ENCODE measurements around the gene FAF2.
"Not testable (repeated sequence)": the region's sequence is repeated elsewhere in the genome, so short reads cannot be mapped to it uniquely, and the experiment has no call there.

FAF2 gene

GRCh38 chr5:176543428-176544182 is 95.4 kb downstream of the FAF2 start:
- peaks cover 22% of the 10 kb centered on the region for H3K4me1 ChIP-seq (ENCODE audit: control insufficient read depth, insufficient read depth, low read length, unreplicated experiment)
- peak overlapping the region; percentile 85 for H3K4me3 ChIP-seq (ENCODE audit: low read depth, low read length)
- peak overlapping the region; percentile 88 for H2AFZ ChIP-seq (ENCODE audit: low read length, unreplicated experiment)
- no peak overlapping the region for H3K27ac ChIP-seq (ENCODE audit: low read depth, low read length)
- H3K27me3 ChIP-seq (ENCODE audit: insufficient read depth, low read length): no peaks in the 10 kb centered on the region
- H3K36me3 ChIP-seq (ENCODE audit: insufficient read depth, low read length): no peaks in the 10 kb centered on the region
- no peaks in the 10 kb centered on the region for H3K79me2 ChIP-seq (ENCODE audit: control insufficient read depth, insufficient read depth, low read length, unreplicated experiment)

- Histone ChIP-seq H3K4me3 (ENCODE audit: low read depth, low read length) (no peak overlapping the region), H3K36me3 (ENCODE audit: insufficient read depth, low read length) (no peaks in the 10 kb centered on the region), H3K27me3 (ENCODE audit: insufficient read depth, low read length) (no peaks in the 10 kb centered on the region), H3K4me1 (ENCODE audit: control insufficient read depth, insufficient read depth, low read length, unreplicated experiment) (peaks cover 17% of the 10 kb centered on the region), H3K27ac (ENCODE audit: low read depth, low read length) (no peak overlapping the region), H3K79me2 (ENCODE audit: control insufficient read depth, insufficient read depth, low read length, unreplicated experiment) (no peaks in the 10 kb centered on the region), H2AFZ (ENCODE audit: low read length, unreplicated experiment) (no peak overlapping the region)
Observed at GRCh38 chr5:176545388-176545736, 97.2 kb downstream of the FAF2 start.

GRCh38 chr5:176545737-176546509 is 97.7 kb downstream of the FAF2 start:
- Histone ChIP-seq H3K4me3 (ENCODE audit: low read depth, low read length) (no peak overlapping the region), H3K36me3 (ENCODE audit: insufficient read depth, low read length) (no peaks in the 10 kb centered on the region), H3K79me2 (ENCODE audit: control insufficient read depth, insufficient read depth, low read length, unreplicated experiment) (no peaks in the 10 kb centered on the region), H3K27me3 (ENCODE audit: insufficient read depth, low read length) (no peaks in the 10 kb centered on the region), H2AFZ (ENCODE audit: low read length, unreplicated experiment) (no peak overlapping the region), H3K27ac (ENCODE audit: low read depth, low read length) (no peak overlapping the region), H3K4me1 (ENCODE audit: control insufficient read depth, insufficient read depth, low read length, unreplicated experiment) (peaks cover 17% of the 10 kb centered on the region)

- H2AFZ ChIP-seq (ENCODE audit: low read length, unreplicated experiment): no peak overlapping the region
- H3K27me3 ChIP-seq (ENCODE audit: insufficient read depth, low read length): no peaks in the 10 kb centered on the region
- 0 out of 2 replicates have a peak overlapping the region, but pooled peaks have one; percentile 3 for H3K27ac ChIP-seq (ENCODE audit: low read depth, low read length)
- peaks cover 10% of the 10 kb centered on the region for H3K4me1 ChIP-seq (ENCODE audit: control insufficient read depth, insufficient read depth, low read length, unreplicated experiment)
- H3K4me3 ChIP-seq (ENCODE audit: low read depth, low read length): no peak overlapping the region
- H3K36me3 ChIP-seq (ENCODE audit: insufficient read depth, low read length): no peaks in the 10 kb centered on the region
- H3K79me2 ChIP-seq (ENCODE audit: control insufficient read depth, insufficient read depth, low read length, unreplicated experiment): no peaks in the 10 kb centered on the region
Observed at GRCh38 chr5:176547802-176548201, 99.6 kb downstream of the FAF2 start.

GRCh38 chr5:176548967-176549444 is 100.8 kb downstream of the FAF2 start, which contains the start of gene CDHR2:
CDHR2 (plus strand) TSS chr5:176549342; CDS start chr5:176565353, 16,011 bp downstream.
- H3K4me3 ChIP-seq (ENCODE audit: low read depth, low read length): no peak within 1 kb of the TSS
- H3K27me3 ChIP-seq (ENCODE audit: insufficient read depth, low read length): no peaks in the 10 kb centered on the region
- H2AFZ ChIP-seq (ENCODE audit: low read length, unreplicated experiment): no peak within 1 kb of the TSS
- 0 out of 2 replicates have a peak within 1 kb of the TSS, but pooled peaks have one; percentile 3 for H3K27ac ChIP-seq (ENCODE audit: low read depth, low read length)
- no peaks in the 10 kb centered on the region for H3K79me2 ChIP-seq (ENCODE audit: control insufficient read depth, insufficient read depth, low read length, unreplicated experiment)
- no peaks in the 10 kb centered on the region for H3K36me3 ChIP-seq (ENCODE audit: insufficient read depth, low read length)
- H3K4me1 ChIP-seq (ENCODE audit: control insufficient read depth, insufficient read depth, low read length, unreplicated experiment): peaks cover 15% of the 10 kb centered on the region

GRCh38 chr5:176549871-176550270 is 101.7 kb downstream of the FAF2 start:
- peaks cover 13% of the 10 kb centered on the region for H3K4me1 ChIP-seq (ENCODE audit: control insufficient read depth, insufficient read depth, low read length, unreplicated experiment)

GRCh38 chr5:176550275-176550831 is 102.2 kb downstream of the FAF2 start:
- H3K36me3 ChIP-seq (ENCODE audit: insufficient read depth, low read length): no peaks in the 10 kb centered on the region
- no peaks in the 10 kb centered on the region for H3K79me2 ChIP-seq (ENCODE audit: control insufficient read depth, insufficient read depth, low read length, unreplicated experiment)
- H2AFZ ChIP-seq (ENCODE audit: low read length, unreplicated experiment): no peak overlapping the region
- no peak overlapping the region for H3K4me3 ChIP-seq (ENCODE audit: low read depth, low read length)
- H3K27ac ChIP-seq (ENCODE audit: low read depth, low read length): no peak overlapping the region
- peaks cover 17% of the 10 kb centered on the region for H3K4me1 ChIP-seq (ENCODE audit: control insufficient read depth, insufficient read depth, low read length, unreplicated experiment)
- H3K27me3 ChIP-seq (ENCODE audit: insufficient read depth, low read length): no peaks in the 10 kb centered on the region

More at GRCh38 chr5:176549871-176550270, 101.7 kb downstream of the FAF2 start:
- Histone ChIP-seq H3K36me3 (ENCODE audit: insufficient read depth, low read length) (no peaks in the 10 kb centered on the region), H2AFZ (ENCODE audit: low read length, unreplicated experiment) (no peak overlapping the region), H3K27ac (ENCODE audit: low read depth, low read length) (no peak overlapping the region), H3K27me3 (ENCODE audit: insufficient read depth, low read length) (no peaks in the 10 kb centered on the region), H3K4me3 (ENCODE audit: low read depth, low read length) (no peak overlapping the region), H3K79me2 (ENCODE audit: control insufficient read depth, insufficient read depth, low read length, unreplicated experiment) (no peaks in the 10 kb centered on the region)

- not testable (repeated sequence) for H3K36me3 ChIP-seq (ENCODE audit: insufficient read depth, low read length); H2AFZ ChIP-seq (ENCODE audit: low read length, unreplicated experiment); H3K4me3 ChIP-seq (ENCODE audit: low read depth, low read length); H3K79me2 ChIP-seq (ENCODE audit: control insufficient read depth, insufficient read depth, low read length, unreplicated experiment); H3K27me3 ChIP-seq (ENCODE audit: insufficient read depth, low read length); H3K27ac ChIP-seq (ENCODE audit: low read depth, low read length)
- H3K4me1 ChIP-seq (ENCODE audit: control insufficient read depth, insufficient read depth, low read length, unreplicated experiment): peaks cover 18% of the 10 kb centered on the region
Observed at GRCh38 chr5:176550937-176551336, 102.8 kb downstream of the FAF2 start.

- Histone ChIP-seq H3K27me3 (ENCODE audit: insufficient read depth, low read length) (no peaks in the 10 kb centered on the region), H3K79me2 (ENCODE audit: control insufficient read depth, insufficient read depth, low read length, unreplicated experiment) (no peaks in the 10 kb centered on the region), H3K4me3 (ENCODE audit: low read depth, low read length) (no peak overlapping the region), H2AFZ (ENCODE audit: low read length, unreplicated experiment) (no peak overlapping the region), H3K27ac (ENCODE audit: low read depth, low read length) (no peak overlapping the region), H3K36me3 (ENCODE audit: insufficient read depth, low read length) (no peaks in the 10 kb centered on the region), H3K4me1 (ENCODE audit: control insufficient read depth, insufficient read depth, low read length, unreplicated experiment) (peaks cover 18% of the 10 kb centered on the region)
Observed at GRCh38 chr5:176552332-176552869, 104.2 kb downstream of the FAF2 start.

- Histone ChIP-seq H2AFZ (ENCODE audit: low read length, unreplicated experiment) (no peak overlapping the region), H3K27ac (ENCODE audit: low read depth, low read length) (no peak overlapping the region)
Observed at GRCh38 chr5:176553260-176554085, 105.3 kb downstream of the FAF2 start.

More at GRCh38 chr5:176553260-176554085, 105.3 kb downstream of the FAF2 start:
- Histone ChIP-seq H3K4me1 (ENCODE audit: control insufficient read depth, insufficient read depth, low read length, unreplicated experiment) (peaks cover 15% of the 10 kb centered on the region), H3K36me3 (ENCODE audit: insufficient read depth, low read length) (no peaks in the 10 kb centered on the region), H3K79me2 (ENCODE audit: control insufficient read depth, insufficient read depth, low read length, unreplicated experiment) (no peaks in the 10 kb centered on the region), H3K27me3 (ENCODE audit: insufficient read depth, low read length) (no peaks in the 10 kb centered on the region), H3K4me3 (ENCODE audit: low read depth, low read length) (no peak overlapping the region)
